Hepatocyte (in vitro differentiated cells): ENCODE data around the gene BOK. TPM values are rescaled to one million over a fixed set of nuclear protein-coding genes. Genes with fewer than 3 reads are reported as not detected.

ENCODE experiments used
- DNase-seq: peaks from one replicate; pipeline ENCODE4 v3.0.0-alpha.2; 2016; ENCODE audit warnings: low spot score
- H2AFZ ChIP-seq: fragments of 200-600 bp; sonication (generic); 2 replicates; pipeline ENCODE4 v1.6.0; 2016; ENCODE audit warnings: antibody characterized with exemption, mild to moderate bottlenecking
- H3K27ac ChIP-seq: fragments of 200-600 bp; sonication (generic); 2 replicates; pipeline ENCODE4 v1.5.1; 2016; ENCODE audit warnings: mild to moderate bottlenecking
- H3K27me3 ChIP-seq: fragments of 200-600 bp; sonication (generic); 2 replicates; pipeline ENCODE4 v1.6.1; 2016
- H3K36me3 ChIP-seq: fragments of 200-600 bp; sonication (generic); replicated peaks from 2 replicates; pipeline ENCODE4 v1.5.1; 2016; ENCODE audit warnings: low read depth; ENCODE audit not compliant: insufficient read depth
- H3K4me1 ChIP-seq: fragments of 200-600 bp; sonication (generic); 2 replicates; pipeline ENCODE4 v1.5.1; 2016; ENCODE audit warnings: mild to moderate bottlenecking, moderate library complexity; ENCODE audit not compliant: insufficient read depth
- H3K4me2 ChIP-seq: fragments of 200-600 bp; sonication (generic); 2 replicates; pipeline ENCODE4 v1.6.0; 2016
- H3K4me3 ChIP-seq: fragments of 200-600 bp; sonication (generic); 2 replicates; pipeline ENCODE4 v1.5.1; 2016; ENCODE audit warnings: mild to moderate bottlenecking
- H3K79me2 ChIP-seq: fragments of 200-600 bp; sonication (generic); 2 replicates; pipeline ENCODE4 v1.6.0; 2017; ENCODE audit warnings: mild to moderate bottlenecking
- H3K9me2 ChIP-seq: fragments of 200-600 bp; sonication (generic); replicated peaks from 2 replicates; pipeline ENCODE4 v1.6.0; 2017; ENCODE audit warnings: mild to moderate bottlenecking; ENCODE audit not compliant: insufficient read depth
- H3K9me3 ChIP-seq: fragments of 200-600 bp; sonication (generic); 2 replicates; pipeline ENCODE4 v1.5.1; 2016; ENCODE audit warnings: low read depth, mild to moderate bottlenecking
- H4K20me1 ChIP-seq: fragments of 200-600 bp; sonication (generic); 2 replicates; pipeline ENCODE4 v1.6.0; 2016; ENCODE audit warnings: mild to moderate bottlenecking; ENCODE audit not compliant: insufficient read depth, poor library complexity, severe bottlenecking
- EZH2 ChIP-seq: fragments of 200-600 bp; sonication (generic); IDR thresholded peaks from 2 replicates; pipeline ENCODE4 v1.6.1; 2016; ENCODE audit warnings: antibody characterized with exemption, mild to moderate bottlenecking, borderline replicate concordance
- EZH2phosphoT487 ChIP-seq: fragments of 200-600 bp; sonication (generic); IDR thresholded peaks from one replicate; pipeline ENCODE4 v1.6.1; 2018; ENCODE audit warnings: antibody characterized with exemption, mild to moderate bottlenecking, low read depth, moderate library complexity; ENCODE audit not compliant: unreplicated experiment, severe bottlenecking
- WGBS: methylation state at CpG from one replicate; pipeline ENCODE4 v1.1.6; 2016; ENCODE audit warnings: low lambda C conversion rate; ENCODE audit errors: missing lambda C conversion rate; 5-methylcytosine and 5-hydroxymethylcytosine counted together
- polyA plus RNA-seq: library from polyadenylated mRNA; unstranded; fragments of >200 nt; fragmentation: Nextera tagmentation; extraction: Ambion mirVana; gene quantifications from 2 replicates; pipeline ENCODE4 v1.2.1, GENCODE V29; 2016
- total RNA-seq: library from RNA; depleted of rRNA; stranded (reverse); fragments of >200 nt; gene quantifications from 2 replicates; pipeline ENCODE4 v1.2.3, GENCODE V29; 2014
- TF ChIP-seq, protein P1 (sequence below): fragments of 200-600 bp; sonication (generic); IDR thresholded peaks from 2 replicates; pipeline ENCODE4 v1.5.1; 2016; ENCODE audit warnings: antibody characterized with exemption, mild to moderate bottlenecking; ENCODE audit not compliant: poor library complexity

The BOK gene
- total and polyA plus RNA-seq, 2 experiments from 2014 or later = 24.2 to 26.5 TPM

DNA sequence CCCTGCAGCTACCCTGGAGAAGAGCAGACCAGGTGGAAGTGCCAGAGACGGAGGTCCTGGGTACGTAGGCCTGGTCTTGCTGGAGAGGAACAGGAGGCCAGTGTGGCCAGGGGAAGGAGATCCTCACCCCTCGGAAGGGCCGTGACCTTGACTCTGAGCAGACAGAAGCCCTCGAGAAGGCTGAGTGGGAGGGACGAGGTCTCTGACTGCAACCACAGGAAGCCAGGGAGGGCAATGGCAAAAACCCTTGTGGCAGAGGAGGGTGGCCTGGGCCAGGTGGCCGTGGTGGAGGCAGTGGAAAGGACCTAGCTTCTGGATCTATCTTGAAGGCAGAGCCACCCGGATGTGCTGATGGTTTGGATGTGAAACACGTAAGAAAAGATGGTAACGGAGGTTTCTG lies 50.3 kb downstream of the BOK start:
- Histone ChIP-seq H3K9me3 (no peaks in the 10 kb centered on the region), H3K4me3 (no peak overlapping the region), H3K36me3 (no peaks in the 10 kb centered on the region), H4K20me1 (peaks cover 3% of the 10 kb centered on the region), H3K27ac (no peak overlapping the region), H3K4me2 (no peak overlapping the region), H3K79me2 (peaks cover 46% of the 10 kb centered on the region), H2AFZ (no peak overlapping the region), H3K27me3 (no peaks in the 10 kb centered on the region), H3K9me2 (no peaks in the 10 kb centered on the region), H3K4me1 (peaks cover 18% of the 10 kb centered on the region)
- no peak for TF ChIP-seq EZH2
- no peak for TF ChIP-seq EZH2phosphoT487
- TF ChIP-seq, protein P1, sequence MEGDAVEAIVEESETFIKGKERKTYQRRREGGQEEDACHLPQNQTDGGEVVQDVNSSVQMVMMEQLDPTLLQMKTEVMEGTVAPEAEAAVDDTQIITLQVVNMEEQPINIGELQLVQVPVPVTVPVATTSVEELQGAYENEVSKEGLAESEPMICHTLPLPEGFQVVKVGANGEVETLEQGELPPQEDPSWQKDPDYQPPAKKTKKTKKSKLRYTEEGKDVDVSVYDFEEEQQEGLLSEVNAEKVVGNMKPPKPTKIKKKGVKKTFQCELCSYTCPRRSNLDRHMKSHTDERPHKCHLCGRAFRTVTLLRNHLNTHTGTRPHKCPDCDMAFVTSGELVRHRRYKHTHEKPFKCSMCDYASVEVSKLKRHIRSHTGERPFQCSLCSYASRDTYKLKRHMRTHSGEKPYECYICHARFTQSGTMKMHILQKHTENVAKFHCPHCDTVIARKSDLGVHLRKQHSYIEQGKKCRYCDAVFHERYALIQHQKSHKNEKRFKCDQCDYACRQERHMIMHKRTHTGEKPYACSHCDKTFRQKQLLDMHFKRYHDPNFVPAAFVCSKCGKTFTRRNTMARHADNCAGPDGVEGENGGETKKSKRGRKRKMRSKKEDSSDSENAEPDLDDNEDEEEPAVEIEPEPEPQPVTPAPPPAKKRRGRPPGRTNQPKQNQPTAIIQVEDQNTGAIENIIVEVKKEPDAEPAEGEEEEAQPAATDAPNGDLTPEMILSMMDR = no peak
- 95% methylated on average over 10 of the region's 10 CpGs for WGBS
- no peak for DNase-seq

DNA sequence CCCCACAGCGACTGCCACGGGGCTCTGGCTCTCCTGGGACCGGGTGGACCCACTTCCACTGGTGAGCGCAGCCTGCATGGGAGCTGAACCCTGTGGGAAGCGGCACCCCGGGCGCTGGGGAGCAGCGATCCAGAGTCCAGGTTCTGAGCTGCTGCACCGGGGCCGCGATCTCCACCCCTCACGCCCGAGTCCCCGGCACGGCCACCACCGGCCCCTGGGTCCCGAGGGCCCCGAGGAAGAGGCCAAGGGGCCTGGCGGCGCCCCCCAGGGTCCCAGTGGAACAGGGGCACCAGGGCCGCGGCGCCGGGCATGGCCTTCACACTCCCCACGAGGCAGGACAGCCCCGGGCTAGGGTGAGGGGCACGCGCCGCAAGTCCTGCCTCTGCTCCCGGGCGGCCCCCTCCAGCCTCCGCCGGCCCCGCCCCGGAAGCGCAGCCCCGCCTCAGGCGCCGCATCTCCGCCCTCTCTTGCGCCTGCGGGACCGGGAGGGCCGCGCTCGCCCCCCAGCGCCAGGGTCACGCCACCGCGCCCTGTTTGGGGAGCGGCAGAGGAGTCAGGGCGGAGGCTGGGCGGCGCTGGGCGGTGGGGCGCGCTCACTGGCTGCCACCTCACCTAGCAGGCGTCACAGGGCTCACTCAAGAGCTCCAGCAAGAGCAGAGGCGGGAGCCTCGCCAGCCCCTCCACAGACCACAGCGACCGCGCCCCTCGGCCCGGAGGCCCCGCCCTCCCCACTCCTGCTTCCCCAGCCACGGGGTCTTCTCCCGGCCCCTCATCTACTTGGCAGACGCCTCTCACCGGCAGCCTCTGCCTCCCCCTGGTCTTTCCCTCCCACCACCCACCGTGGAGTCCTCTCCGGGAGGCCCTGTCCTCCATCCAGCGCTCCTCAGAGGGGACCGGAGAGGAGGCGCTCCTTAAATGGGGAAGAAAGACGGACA lies 51.6 kb downstream of the BOK start:
- peaks cover 20% of the 10 kb centered on the region for H3K4me1 ChIP-seq
- no peaks in the 10 kb centered on the region for H3K27me3 ChIP-seq
- peak overlapping the region; percentile 95 for H3K27ac ChIP-seq
- TF ChIP-seq, protein P1 = peak; percentile 63
- no peak for TF ChIP-seq EZH2
- H3K9me3 ChIP-seq = no peaks in the 10 kb centered on the region
- WGBS = 13% methylated on average over 42 of the region's 76 CpGs
- no peaks in the 10 kb centered on the region for H3K36me3 ChIP-seq
- peak overlapping the region; percentile 99 for H3K4me2 ChIP-seq
- peak overlapping the region; percentile 58 for H3K4me3 ChIP-seq
- H3K79me2 ChIP-seq = peaks cover 57% of the 10 kb centered on the region
- peak; percentile 96 for DNase-seq
- H3K9me2 ChIP-seq = no peaks in the 10 kb centered on the region
- peak overlapping the region; percentile 81 for H2AFZ ChIP-seq
- peaks cover 3% of the 10 kb centered on the region for H4K20me1 ChIP-seq

DNA sequence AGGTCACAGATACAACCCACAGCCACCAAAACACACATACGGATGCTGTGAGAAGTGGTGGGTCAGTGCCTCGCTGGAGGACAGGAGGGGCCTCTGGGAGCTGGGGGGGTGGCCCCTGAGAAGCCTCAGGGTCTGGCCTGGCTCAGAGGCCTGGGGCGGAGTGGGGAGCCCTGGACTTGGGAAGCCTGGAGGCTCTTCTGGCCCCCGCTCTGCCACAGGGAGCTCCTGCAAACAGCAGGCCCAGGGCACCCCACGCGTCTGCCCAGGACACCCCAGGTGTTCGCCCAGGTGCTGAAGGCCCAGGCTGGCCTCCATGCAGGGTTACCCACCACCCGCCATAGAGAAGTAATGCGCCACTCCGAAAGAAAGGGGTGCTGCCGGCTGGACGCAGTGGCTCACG lies 52.5 kb downstream of the BOK start:
- Histone ChIP-seq H4K20me1 (peaks cover 3% of the 10 kb centered on the region), H3K79me2 (peaks cover 66% of the 10 kb centered on the region), H3K36me3 (no peaks in the 10 kb centered on the region), H3K27me3 (no peaks in the 10 kb centered on the region), H3K4me1 (peaks cover 22% of the 10 kb centered on the region), H3K9me3 (no peaks in the 10 kb centered on the region), H3K9me2 (no peaks in the 10 kb centered on the region), H3K4me3 (no peak overlapping the region), H3K4me2 (peak overlapping the region; percentile 99), H3K27ac (peak overlapping the region; percentile 95), H2AFZ (no peak overlapping the region)
- 97% methylated on average over 12 of the region's 13 CpGs for WGBS
- no peak for TF ChIP-seq EZH2phosphoT487
- TF ChIP-seq EZH2 = no peak
- TF ChIP-seq, protein P1 = no peak
- no peak for DNase-seq
